ENCODE data around the gene POU6F2. TPM values are rescaled to one million over a fixed set of nuclear protein-coding genes. Genes with fewer than 3 reads are reported as not detected.

Gene POU6F2
- total RNA-seq, 4 donors from 2014 or later, result not detected

DNA sequence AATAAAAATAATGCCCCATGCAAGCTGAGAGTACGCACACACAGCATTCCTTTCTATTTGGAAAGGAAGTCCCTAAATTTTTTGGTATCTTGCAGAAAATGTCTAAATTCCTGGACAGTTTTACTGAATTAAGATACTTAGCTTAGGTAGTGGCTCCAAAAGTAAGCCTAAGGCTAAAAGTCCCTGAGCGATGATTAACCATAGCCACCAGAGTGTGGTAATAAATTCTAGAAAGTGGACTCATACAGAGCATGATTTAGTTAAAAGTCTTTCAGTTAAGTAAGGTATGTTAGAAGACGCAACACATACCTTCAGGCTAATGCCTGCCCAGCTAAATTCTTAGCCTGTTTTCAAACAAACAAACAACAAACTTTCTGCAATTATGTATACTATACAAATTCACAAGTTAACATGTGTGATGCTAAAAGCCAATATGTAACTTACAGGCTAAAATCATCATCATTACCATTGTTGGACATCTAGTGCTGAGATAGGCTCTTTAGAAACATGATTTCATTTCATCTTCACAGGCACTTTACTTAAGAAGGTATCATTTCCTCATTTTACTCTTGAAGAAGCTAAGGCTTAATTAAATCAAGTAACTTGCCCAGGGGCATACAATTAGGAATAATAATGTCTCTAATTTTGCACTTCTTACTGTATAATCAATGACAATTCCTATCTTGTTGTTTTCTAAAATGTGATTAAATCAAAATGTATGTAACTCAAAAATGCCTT, 327.1 kb downstream of the POU6F2 start:
- DNase-seq (no peak), ATAC-seq (no peak)
- Histone ChIP-seq H3K36me3 (no peaks in the 10 kb centered on the region), H3K27ac (no peak overlapping the region), H3K9me3 (no peaks in the 10 kb centered on the region), H3K4me3 (no peak overlapping the region), H3K27me3 (no peaks in the 10 kb centered on the region), H3K4me1 (no peaks in the 10 kb centered on the region)
- in situ Hi-C loops (cut with MboI; ENCODE audit: low sequenced_read_pairs in 4 of 4), result no loop called here
- intact Hi-C loops (cut with DNase I; ENCODE audit: low total_unique reads), result no loop called here
- no peak for TF ChIP-seq POLR2A (IDR thresholded peaks at IDR 0.05)
- TF ChIP-seq, protein P1, sequence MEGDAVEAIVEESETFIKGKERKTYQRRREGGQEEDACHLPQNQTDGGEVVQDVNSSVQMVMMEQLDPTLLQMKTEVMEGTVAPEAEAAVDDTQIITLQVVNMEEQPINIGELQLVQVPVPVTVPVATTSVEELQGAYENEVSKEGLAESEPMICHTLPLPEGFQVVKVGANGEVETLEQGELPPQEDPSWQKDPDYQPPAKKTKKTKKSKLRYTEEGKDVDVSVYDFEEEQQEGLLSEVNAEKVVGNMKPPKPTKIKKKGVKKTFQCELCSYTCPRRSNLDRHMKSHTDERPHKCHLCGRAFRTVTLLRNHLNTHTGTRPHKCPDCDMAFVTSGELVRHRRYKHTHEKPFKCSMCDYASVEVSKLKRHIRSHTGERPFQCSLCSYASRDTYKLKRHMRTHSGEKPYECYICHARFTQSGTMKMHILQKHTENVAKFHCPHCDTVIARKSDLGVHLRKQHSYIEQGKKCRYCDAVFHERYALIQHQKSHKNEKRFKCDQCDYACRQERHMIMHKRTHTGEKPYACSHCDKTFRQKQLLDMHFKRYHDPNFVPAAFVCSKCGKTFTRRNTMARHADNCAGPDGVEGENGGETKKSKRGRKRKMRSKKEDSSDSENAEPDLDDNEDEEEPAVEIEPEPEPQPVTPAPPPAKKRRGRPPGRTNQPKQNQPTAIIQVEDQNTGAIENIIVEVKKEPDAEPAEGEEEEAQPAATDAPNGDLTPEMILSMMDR (IDR thresholded peaks at IDR 0.05 in 4 of 5, conservative IDR thresholded peaks at IDR 0.05 in 1 of 5), result no peak

DNA sequence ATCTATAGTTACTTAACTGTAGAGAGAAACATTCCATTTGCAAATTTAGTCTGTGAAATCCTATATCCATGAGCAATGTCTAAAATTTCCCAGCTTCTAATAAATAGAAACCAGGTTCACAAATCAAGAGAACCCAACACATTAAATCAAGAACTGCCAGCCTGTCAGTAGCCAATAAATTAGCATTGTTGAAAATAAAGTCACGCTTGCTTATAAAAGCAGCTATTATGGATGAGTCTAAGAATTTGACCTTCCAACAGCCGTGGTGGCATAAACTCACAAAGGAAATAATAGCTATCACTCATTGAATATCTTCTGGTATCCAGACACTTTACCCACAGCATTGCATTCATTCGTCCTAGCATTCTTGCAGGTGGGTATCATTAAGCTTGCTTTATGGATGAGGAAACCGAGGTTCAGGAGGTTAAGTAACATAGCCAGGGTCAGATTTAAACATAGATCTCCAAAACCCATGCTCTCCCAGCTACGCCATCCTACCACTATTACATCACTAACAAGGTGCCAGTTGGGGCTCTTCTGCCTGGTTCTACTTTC, 328.4 kb downstream of the POU6F2 start:
- in situ Hi-C loops (cut with MboI; ENCODE audit: low sequenced_read_pairs in 4 of 4), result no loop called here
- no peak overlapping the region for H3K4me3 ChIP-seq
- no peak overlapping the region for H3K27ac ChIP-seq
- DNase-seq (no peak), ATAC-seq (no peak)
- no peaks in the 10 kb centered on the region for H3K9me3 ChIP-seq
- intact Hi-C loops (cut with DNase I; ENCODE audit: low total_unique reads), result no loop called here
- no peaks in the 10 kb centered on the region for H3K36me3 ChIP-seq
- H3K4me1 ChIP-seq, result no peaks in the 10 kb centered on the region
- no peaks in the 10 kb centered on the region for H3K27me3 ChIP-seq
- no peak for TF ChIP-seq POLR2A (IDR thresholded peaks at IDR 0.05)
- TF ChIP-seq, protein P1 (IDR thresholded peaks at IDR 0.05 in 4 of 5, conservative IDR thresholded peaks at IDR 0.05 in 1 of 5), result no peak

DNA sequence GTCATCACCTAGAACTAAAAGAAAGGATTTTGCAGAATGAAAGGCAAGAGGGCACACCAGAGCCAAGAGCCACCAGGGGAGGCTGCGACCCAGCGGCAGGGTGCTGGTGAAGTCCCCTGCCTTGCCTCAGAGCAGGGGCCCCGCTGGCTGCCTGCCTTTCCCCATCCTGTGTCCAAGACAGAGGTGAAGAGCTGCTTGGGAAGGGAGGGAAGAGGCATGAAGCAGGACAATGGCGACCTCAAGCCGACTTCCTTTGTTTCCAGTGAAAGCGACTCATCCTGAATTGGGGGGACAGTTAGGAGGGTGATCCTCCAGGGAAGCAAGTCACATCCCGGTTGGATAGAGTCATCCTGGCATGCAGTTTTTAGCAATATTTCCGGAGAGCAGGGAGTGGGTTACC, 333.0 kb downstream of the POU6F2 start:
- TF ChIP-seq, protein P1 (IDR thresholded peaks at IDR 0.05 in 4 of 5, conservative IDR thresholded peaks at IDR 0.05 in 1 of 5), result no peak
- no peak for TF ChIP-seq POLR2A (IDR thresholded peaks at IDR 0.05)
- DNase-seq (no peak), ATAC-seq (no peak)
- intact Hi-C loops (cut with DNase I; ENCODE audit: low total_unique reads), result no loop called here
- H3K9me3 ChIP-seq, result no peaks in the 10 kb centered on the region
- in situ Hi-C loops (cut with MboI; ENCODE audit: low sequenced_read_pairs in 4 of 4), result no loop called here
- H3K27me3 ChIP-seq, result no peaks in the 10 kb centered on the region
- no peak overlapping the region for H3K27ac ChIP-seq
- H3K4me3 ChIP-seq, result no peak overlapping the region
- no peaks in the 10 kb centered on the region for H3K36me3 ChIP-seq
- H3K4me1 ChIP-seq, result no peaks in the 10 kb centered on the region

DNA sequence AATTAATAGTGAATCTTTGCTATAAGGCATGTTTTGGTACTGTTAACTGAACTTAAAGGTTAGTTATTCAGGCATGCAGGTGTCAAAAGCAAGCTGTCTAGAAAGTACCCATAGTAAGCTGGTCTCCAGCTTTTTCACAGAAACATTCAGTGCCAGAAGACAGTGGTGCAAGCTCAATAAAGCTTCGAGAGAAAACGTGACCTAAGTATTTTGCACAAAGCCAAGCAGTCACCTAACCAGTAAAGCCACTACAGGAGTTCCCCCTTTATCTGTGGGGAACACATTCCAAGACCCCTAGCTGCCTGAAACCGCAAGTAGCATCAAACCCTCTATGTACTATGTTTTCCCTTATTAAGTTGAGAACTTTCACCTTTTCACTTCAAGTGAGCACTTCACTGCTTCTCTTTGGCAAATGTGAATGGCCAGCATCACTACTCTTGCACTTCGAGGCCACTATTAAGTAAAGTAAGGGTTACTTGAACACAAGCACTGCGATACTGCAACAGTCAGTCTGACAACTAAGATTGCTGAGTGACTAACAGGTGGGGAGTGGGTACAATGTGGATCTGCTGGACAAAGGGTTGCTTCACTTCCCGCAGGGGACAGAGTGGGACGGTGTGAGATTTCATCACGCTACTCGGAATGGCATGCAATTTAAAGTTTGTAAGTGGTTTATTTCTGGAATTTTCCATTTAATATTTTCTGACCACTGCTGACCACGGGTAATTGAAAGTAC, 334.7 kb downstream of the POU6F2 start:
- H3K4me3 ChIP-seq, result no peak overlapping the region
- TF ChIP-seq, protein P1 (IDR thresholded peaks at IDR 0.05 in 4 of 5, conservative IDR thresholded peaks at IDR 0.05 in 1 of 5), result no peak
- TF ChIP-seq POLR2A (IDR thresholded peaks at IDR 0.05), result no peak
- H3K9me3 ChIP-seq, result no peaks in the 10 kb centered on the region
- intact Hi-C loops (cut with DNase I; ENCODE audit: low total_unique reads) (no loop called here), in situ Hi-C loops (cut with MboI; ENCODE audit: low sequenced_read_pairs in 4 of 4) (no loop called here)
- H3K27me3 ChIP-seq, result no peaks in the 10 kb centered on the region
- DNase-seq, result no peak
- ATAC-seq, result no peak
- no peaks in the 10 kb centered on the region for H3K4me1 ChIP-seq
- no peaks in the 10 kb centered on the region for H3K36me3 ChIP-seq
- H3K27ac ChIP-seq, result no peak overlapping the region
